ENCODE measurements around the gene C10orf95.

C10orf95 gene

DNA sequence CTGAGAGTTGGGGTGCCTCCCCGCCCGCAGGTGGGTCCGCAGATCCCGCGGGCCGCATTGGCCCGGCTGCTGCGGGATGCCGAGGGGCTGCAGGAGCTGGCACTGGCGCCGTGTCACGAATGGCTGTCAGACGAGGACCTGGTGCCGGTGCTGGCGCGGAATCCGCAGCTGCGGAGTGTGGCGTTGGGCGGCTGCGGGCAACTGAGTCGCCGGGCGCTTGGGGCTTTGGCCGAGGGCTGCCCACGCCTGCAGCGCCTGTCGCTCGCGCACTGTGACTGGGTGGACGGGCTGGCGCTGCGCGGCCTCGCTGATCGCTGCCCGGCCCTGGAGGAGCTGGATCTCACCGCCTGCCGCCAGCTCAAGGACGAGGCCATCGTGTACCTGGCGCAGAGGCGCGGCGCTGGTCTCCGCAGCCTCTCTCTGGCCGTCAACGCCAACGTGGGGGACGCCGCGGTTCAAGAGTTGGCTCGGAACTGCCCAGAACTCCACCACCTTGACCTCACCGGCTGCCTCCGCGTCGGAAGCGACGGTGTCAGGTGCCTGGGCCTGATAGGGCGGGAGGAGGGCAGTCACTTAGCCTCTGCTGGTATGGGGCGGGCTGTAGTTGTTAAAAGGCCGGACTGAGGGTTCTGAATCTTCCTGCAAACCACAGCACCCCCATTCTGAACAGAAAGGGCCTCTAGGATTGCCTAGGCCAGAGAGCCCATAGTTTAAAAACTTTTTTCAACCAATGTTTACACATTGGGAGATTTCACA lies 29.4 kb downstream of the C10orf95 start:
- Histone ChIP-seq H3K9ac (ENCODE audit: low read length) (peak overlapping the region; percentile 73), H2BK120ac (ENCODE audit: low read depth, low read length) (no peak overlapping the region), H3K4ac (ENCODE audit: low read depth in 1 of 2, low read length in 2 of 2) (peak overlapping the region; percentile 81 to 83), H2BK12ac (ENCODE audit: low read length in 2 of 2) (peak overlapping the region in 1 of 2 experiments; percentile 7), H2BK5ac (ENCODE audit: low read depth, low read length, poor library complexity, severe bottlenecking) (no peak overlapping the region), H3K18ac (ENCODE audit: low read depth in 1 of 2, low read length in 2 of 2) (peak overlapping the region in 1 of 2 experiments; percentile 83), H2BK15ac (ENCODE audit: low read depth, poor library complexity, severe bottlenecking) (peak overlapping the region; percentile 12), H3K14ac (ENCODE audit: low read length in 2 of 2) (peak overlapping the region in 1 of 2 experiments; percentile 31), H4K8ac (ENCODE audit: low read length) (peak overlapping the region; percentile 71), H3K79me1 (replicated peaks; ENCODE audit: low read length, poor library complexity, severe bottlenecking) (peaks cover 25% of the 10 kb centered on the region), H3K4me3 (ENCODE audit: insufficient read depth in 1 of 2, low read depth in 1 of 2, low read length in 2 of 2) (peak overlapping the region; percentile 85 to 94), H3K27ac (ENCODE audit: low read length, poor library complexity, severe bottlenecking) (no peak overlapping the region), H4K91ac (ENCODE audit: low read length) (peak overlapping the region; percentile 54), H3K27me3 (ENCODE audit: control insufficient read depth in 1 of 2, insufficient read depth in 1 of 2, low read length in 2 of 2) (peaks cover 22 to 23% of the 10 kb centered on the region in 2 experiments), H2AK5ac (ENCODE audit: low read length, severe bottlenecking) (no peak overlapping the region), H3K4me2 (ENCODE audit: low read length, poor library complexity, severe bottlenecking) (peak overlapping the region; percentile 98), H3K9me3 (ENCODE audit: control insufficient read depth, low read length) (no peaks in the 10 kb centered on the region), H3K23ac (ENCODE audit: low read length in 2 of 2) (peak overlapping the region; percentile 26 to 70), H3K4me1 (ENCODE audit: control insufficient read depth, insufficient read depth, low read depth, low read length) (peaks cover 33% of the 10 kb centered on the region), H3K36me3 (ENCODE audit: control insufficient read depth in 1 of 2, insufficient read depth in 2 of 2, low read depth in 1 of 2, low read length in 2 of 2) (peaks cover 22 to 30% of the 10 kb centered on the region in 2 experiments), H2AFZ (ENCODE audit: low read depth, low read length) (peak overlapping the region; percentile 46)
- WGBS: 3% methylated on average over 54 of the region's 62 CpGs
- peak; percentile 38 for DNase-seq

DNA sequence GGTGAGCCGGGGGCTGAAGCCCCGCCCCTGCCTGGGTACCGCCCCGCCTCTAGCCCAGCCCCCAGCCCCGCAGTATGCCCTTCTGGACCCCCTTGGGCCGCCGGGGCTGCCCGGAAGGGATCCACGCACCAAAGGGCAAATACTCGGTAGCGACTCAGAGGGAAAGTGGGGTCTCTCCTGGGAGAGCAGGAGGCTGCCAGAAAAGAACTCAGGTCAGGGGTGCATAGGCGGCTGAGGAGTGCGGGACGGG lies 29.9 kb downstream of the C10orf95 start:
- Histone ChIP-seq H3K4me3 (ENCODE audit: insufficient read depth in 1 of 2, low read depth in 1 of 2, low read length in 2 of 2) (peak overlapping the region; percentile 85 to 94), H3K9ac (ENCODE audit: low read length) (peak overlapping the region; percentile 73), H3K9me3 (ENCODE audit: control insufficient read depth, low read length) (no peaks in the 10 kb centered on the region), H2AK5ac (ENCODE audit: low read length, severe bottlenecking) (no peak overlapping the region), H3K4ac (ENCODE audit: low read depth in 1 of 2, low read length in 2 of 2) (peak overlapping the region; percentile 80 to 83), H3K79me1 (replicated peaks; ENCODE audit: low read length, poor library complexity, severe bottlenecking) (peaks cover 25% of the 10 kb centered on the region), H2BK15ac (ENCODE audit: low read depth, poor library complexity, severe bottlenecking) (no peak overlapping the region), H3K4me1 (ENCODE audit: control insufficient read depth, insufficient read depth, low read depth, low read length) (peaks cover 33% of the 10 kb centered on the region), H3K27me3 (ENCODE audit: control insufficient read depth in 1 of 2, insufficient read depth in 1 of 2, low read length in 2 of 2) (peaks cover 25 to 26% of the 10 kb centered on the region in 2 experiments), H3K4me2 (ENCODE audit: low read length, poor library complexity, severe bottlenecking) (peak overlapping the region; percentile 98), H2BK5ac (ENCODE audit: low read depth, low read length, poor library complexity, severe bottlenecking) (no peak overlapping the region), H3K27ac (ENCODE audit: low read length, poor library complexity, severe bottlenecking) (no peak overlapping the region), H2BK12ac (ENCODE audit: low read length in 2 of 2) (peak overlapping the region in 1 of 2 experiments; percentile 31), H2BK120ac (ENCODE audit: low read depth, low read length) (no peak overlapping the region), H4K8ac (ENCODE audit: low read length) (peak overlapping the region; percentile 94), H3K18ac (ENCODE audit: low read depth in 1 of 2, low read length in 2 of 2) (peak overlapping the region; percentile 63 to 83), H2AFZ (ENCODE audit: low read depth, low read length) (peak overlapping the region; percentile 85), H3K14ac (ENCODE audit: low read length in 2 of 2) (peak overlapping the region in 1 of 2 experiments; percentile 31), H4K91ac (ENCODE audit: low read length) (peak overlapping the region; percentile 64), H3K23ac (ENCODE audit: low read length in 2 of 2) (peak overlapping the region; percentile 26 to 70), H3K36me3 (ENCODE audit: control insufficient read depth in 1 of 2, insufficient read depth in 2 of 2, low read depth in 1 of 2, low read length in 2 of 2) (peaks cover 22 to 30% of the 10 kb centered on the region in 2 experiments)
- 0% methylated on average over 14 of the region's 14 CpGs for WGBS
- DNase-seq: no peak

DNA sequence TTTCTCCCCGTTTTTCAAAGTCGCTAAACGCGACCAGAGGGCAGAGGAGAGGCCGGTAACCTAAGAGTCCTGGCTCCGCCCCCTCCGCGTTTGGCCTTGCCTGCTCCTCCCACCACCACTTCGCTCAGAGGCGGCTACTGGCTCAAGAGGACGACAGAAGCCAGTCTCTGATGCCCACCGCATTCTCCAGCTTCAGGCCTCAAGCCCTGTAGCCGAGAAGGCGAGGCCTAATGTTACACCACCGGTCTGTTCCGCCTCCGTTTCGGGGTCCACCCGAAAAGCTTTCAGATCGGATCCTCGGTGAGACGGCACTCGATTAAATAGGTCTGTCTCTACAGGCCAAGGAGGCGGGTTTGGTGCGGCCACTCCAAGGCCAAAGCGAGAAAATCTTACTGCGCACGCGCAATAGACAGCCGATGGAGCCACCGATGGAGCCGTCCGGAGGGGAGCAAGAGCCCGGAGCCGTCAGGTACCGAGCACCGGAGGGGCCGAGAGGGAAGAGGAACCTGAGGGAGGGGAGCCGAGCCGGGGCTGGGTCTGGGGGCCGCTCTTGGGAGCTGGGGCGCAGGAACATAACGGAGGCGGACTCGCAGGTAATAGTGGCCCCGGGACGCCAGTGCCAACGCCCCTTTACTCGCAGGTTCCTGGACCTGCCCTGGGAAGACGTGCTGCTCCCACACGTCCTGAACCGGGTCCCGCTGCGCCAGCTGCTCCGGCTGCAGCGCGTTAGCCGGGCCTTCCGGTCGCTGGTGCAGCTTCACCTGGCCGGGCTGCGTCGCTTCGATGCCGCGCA lies 30.4 kb downstream of the C10orf95 start, which contains the start of gene FBXL15:
Gene FBXL15, plus strand, starts transcription at position 123 of the 793 bp plus-strand sequence. Its CDS starts 294 bp downstream, at position 417.
- Histone ChIP-seq H3K18ac (ENCODE audit: low read depth in 1 of 2, low read length in 2 of 2) (peak within 1 kb of the TSS; percentile 85 to 93), H2BK15ac (ENCODE audit: low read depth, poor library complexity, severe bottlenecking) (peak within 1 kb of the TSS; percentile 68), H3K14ac (ENCODE audit: low read length in 2 of 2) (peak within 1 kb of the TSS in 1 of 2 experiments; percentile 71), H3K4me1 (ENCODE audit: control insufficient read depth, insufficient read depth, low read depth, low read length) (peaks cover 33% of the 10 kb centered on the region), H3K27ac (ENCODE audit: low read length, poor library complexity, severe bottlenecking) (peak within 1 kb of the TSS; percentile 97), H2BK5ac (ENCODE audit: low read depth, low read length, poor library complexity, severe bottlenecking) (peak within 1 kb of the TSS; percentile 10), H2BK12ac (ENCODE audit: low read length in 2 of 2) (peak within 1 kb of the TSS; percentile 24 to 31), H3K27me3 (ENCODE audit: control insufficient read depth in 1 of 2, insufficient read depth in 1 of 2, low read length in 2 of 2) (peaks cover 29 to 32% of the 10 kb centered on the region in 2 experiments), H2BK120ac (ENCODE audit: low read depth, low read length) (no peak within 1 kb of the TSS), H3K79me1 (replicated peaks; ENCODE audit: low read length, poor library complexity, severe bottlenecking) (peaks cover 22% of the 10 kb centered on the region), H3K23ac (ENCODE audit: low read length in 2 of 2) (peak within 1 kb of the TSS; percentile 26 to 70), H3K36me3 (ENCODE audit: control insufficient read depth in 1 of 2, insufficient read depth in 2 of 2, low read depth in 1 of 2, low read length in 2 of 2) (peaks cover 22 to 30% of the 10 kb centered on the region in 2 experiments), H2AK5ac (ENCODE audit: low read length, severe bottlenecking) (no peak within 1 kb of the TSS), H3K9ac (ENCODE audit: low read length) (peak within 1 kb of the TSS; percentile 73), H3K4me2 (ENCODE audit: low read length, poor library complexity, severe bottlenecking) (peak within 1 kb of the TSS; percentile 98), H2AFZ (ENCODE audit: low read depth, low read length) (peak within 1 kb of the TSS; percentile 91), H4K8ac (ENCODE audit: low read length) (peak within 1 kb of the TSS; percentile 96), H3K9me3 (ENCODE audit: control insufficient read depth, low read length) (no peaks in the 10 kb centered on the region), H4K91ac (ENCODE audit: low read length) (peak within 1 kb of the TSS; percentile 95), H3K4ac (ENCODE audit: low read depth in 1 of 2, low read length in 2 of 2) (peak within 1 kb of the TSS; percentile 83 to 88), H3K4me3 (ENCODE audit: insufficient read depth in 1 of 2, low read depth in 1 of 2, low read length in 2 of 2) (peak within 1 kb of the TSS; percentile 85 to 94)
- DNase-seq: peak; percentile 98
- WGBS: under 1% methylated on average over 63 of the region's 66 CpGs
